Activated CD4-positive, alpha-beta T cell treated with anti-CD3 and anti-CD28 coated beads, Interleukin-2, amount 50 U/mL, for 48 hours (primary cell): ENCODE measurements around the gene SPRED2.

Experiments used
- DNase-seq, 2 experiments: peaks; one replicate each; pipeline ENCODE4 v3.0.0-alpha.2; 2020

SPRED2 gene

DNA sequence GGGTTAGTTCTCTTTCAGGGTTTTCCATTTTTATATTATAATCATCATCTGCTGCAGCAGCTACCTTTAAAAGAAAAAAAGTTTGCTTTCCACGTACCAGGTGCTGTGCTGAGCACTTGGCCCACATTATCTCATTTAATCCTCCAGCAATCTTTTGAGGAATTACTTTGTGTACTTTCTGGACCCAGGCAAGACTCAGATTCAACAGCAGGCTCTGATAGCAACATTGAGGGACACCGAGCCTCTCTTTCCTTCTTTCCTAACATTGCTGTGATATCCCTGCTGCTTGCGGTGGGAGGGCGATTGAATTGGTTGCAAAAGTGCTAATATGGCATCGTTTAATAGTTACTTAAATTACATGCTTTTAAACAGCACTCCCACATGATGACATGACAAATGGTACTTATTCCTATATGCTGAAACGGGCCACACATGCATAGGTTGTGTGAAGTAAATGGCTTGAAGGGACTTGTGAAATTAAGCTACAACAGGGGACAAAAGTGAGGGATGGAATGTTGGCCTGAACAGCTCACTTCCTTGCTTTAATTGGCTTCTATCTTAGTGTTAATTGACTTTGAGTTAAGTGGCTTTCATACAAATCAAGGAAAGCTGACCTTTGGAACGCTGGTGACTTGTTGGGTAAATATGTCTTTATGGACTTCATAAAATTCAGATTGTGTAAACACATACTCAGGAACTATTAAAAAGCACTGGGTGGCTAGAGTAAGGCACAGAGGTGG lies 21.2 kb downstream of the SPRED2 start:
- DNase-seq, result no peak

DNA sequence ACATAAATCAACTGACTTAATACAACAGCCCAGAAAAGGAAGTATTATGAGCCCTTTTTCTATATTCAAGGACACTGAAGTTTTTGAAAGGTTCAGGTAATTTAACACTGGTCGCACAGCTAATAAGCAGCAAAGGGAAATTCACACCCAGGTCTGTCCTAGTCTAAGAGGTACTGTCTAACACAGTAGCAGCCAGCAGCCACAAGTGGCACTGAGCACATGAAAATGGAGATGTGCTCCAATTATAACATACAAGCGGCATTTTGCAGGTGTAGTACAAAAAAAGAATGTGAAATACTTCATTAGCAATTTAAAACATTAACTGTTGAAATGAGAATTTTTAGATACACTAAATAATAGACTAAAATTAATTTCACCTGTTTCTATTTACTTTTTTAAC lies 23.4 kb downstream of the SPRED2 start:
- no peak for DNase-seq

DNA sequence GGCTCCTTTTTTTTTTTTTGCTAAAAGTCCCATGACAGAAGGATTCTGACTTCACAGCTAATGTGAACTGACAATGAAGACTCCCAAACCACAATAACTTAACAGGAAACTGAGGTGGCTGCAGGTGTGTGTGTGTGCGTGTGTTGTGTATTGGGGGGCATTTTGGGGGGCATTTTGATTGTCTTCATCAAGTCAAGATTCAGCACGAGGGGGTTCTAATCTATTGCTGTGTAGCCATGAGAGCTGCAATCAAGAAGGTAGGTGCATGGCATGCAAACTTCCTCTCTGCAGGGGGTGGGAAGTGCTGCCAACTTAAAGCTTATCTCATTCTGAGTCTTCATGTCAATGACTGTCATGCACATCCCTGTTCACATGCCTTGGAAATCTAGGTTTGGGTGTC lies 25.2 kb downstream of the SPRED2 start:
- no peak for DNase-seq

DNA sequence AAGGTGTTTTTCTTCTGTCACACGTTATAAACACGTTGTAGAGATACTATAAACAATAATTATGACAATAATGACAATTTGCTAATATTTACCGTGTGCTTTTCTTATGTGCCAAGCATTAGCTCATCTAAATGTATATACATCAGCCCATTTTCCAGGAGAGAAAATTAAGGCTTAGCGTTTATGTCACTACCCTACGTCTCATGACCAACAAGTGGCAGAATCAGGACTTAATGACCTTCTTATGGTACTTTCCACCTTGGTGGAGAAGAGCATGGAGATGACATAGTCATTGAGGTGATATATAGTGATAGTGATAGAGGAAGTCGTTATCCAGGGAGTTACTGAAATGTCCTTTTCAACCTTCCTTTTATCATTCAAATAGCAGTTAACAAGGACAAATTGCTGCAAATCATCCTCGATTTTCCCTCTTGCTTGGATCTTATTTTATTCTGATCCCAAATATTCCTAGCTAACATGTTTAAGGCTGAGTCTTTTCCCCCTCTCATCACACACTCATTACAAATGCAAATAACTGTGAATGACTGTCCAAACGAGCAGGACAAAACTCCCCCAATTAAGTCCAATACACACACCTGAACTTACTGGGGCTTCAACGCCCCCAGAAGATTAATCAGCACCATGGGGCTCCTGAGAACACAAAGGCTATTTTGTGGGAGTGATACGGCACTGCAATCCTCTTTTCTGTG lies 27.3 kb downstream of the SPRED2 start:
- no peak for DNase-seq

DNA sequence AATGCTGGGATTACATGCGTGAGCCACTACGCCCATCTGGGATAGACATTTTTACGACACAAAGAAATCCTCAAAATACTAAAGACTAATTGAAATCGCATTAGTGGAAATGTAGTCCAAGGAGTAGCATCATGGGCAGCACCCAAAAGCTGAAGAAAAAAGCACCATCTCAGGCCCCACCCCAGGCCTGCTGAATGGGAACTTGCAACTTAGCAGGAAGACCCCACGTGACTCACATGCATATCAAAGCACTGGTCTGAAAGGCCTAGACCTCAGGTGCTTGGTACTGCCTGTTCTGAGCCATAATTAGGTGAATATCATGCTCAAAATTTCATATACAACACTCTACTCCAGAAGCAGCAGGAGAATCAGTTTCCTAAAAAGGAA lies 28.9 kb downstream of the SPRED2 start:
- no peak for DNase-seq

DNA sequence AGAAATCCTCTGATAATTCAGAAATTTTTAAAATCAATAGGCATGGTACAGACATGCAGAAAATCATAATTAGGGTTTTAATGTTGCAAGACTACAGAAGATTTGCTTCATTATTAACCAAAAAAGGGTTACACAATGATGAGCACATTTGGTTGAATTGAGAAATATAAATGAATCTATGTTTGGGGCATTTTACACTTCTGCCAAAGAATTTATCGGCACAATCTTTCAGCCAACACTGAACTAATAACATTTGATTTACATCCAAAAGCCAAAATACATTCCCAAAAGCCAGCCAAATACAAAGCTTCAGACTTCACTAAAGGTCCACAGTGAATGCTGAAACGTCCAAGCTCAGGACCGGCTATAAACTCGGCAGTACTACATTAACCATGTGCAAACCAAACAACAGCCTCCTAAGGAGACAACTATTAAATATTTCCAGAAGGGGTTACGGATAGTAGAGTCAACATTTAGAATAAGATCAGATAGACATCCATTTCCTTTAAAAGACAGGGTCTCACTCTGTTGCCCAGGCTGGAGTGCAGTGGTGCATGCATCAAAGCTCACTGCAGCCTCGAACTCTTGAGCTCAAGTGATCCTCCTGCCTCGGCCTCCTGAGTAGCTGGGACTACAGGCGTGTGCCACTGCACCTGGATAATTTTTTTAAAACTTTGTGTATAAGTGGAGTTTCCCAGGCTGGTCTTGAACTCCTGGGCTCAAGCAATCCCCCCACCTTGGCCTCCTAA lies 29.4 kb downstream of the SPRED2 start:
- DNase-seq, result no peak

DNA sequence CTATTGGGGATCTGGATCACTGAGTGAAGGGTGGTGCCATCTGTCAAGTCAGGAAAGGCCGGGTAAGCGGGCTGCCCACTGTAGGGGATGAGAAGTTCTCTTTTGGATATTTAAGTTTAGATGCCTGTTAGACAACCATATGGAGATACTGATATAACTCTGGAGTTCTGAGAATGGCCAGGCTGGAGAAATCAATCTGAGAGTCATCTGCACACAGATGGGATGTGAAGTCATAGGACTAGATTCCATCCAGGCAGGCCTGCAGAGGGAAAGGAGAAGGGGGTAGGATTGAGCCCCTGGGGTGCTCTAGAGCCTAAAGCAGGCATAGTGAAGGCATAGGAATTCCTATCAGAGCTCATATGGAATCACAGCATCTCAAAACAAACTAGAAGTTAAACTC lies 30.1 kb downstream of the SPRED2 start:
- no peak for DNase-seq

DNA sequence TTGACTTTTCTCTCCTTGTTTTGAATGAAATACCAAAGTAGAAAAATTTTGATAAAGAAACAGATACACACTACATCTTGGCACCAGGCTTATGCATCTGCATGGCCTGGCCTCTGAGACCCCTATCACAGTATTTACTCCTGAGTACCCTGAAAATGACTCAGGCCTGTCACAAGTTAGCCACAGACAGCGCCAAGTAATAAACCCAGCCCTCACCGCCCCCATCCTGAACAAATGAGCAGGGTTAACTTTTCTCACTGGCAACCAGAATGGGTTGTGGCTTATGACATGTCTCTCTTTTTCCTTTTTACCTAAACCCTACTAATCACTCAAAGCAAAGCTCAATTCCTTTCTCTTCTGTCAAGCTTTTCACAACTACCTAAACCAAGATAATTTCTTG lies 35.3 kb downstream of the SPRED2 start:
- DNase-seq, result peak; percentile 32 to 49

DNA sequence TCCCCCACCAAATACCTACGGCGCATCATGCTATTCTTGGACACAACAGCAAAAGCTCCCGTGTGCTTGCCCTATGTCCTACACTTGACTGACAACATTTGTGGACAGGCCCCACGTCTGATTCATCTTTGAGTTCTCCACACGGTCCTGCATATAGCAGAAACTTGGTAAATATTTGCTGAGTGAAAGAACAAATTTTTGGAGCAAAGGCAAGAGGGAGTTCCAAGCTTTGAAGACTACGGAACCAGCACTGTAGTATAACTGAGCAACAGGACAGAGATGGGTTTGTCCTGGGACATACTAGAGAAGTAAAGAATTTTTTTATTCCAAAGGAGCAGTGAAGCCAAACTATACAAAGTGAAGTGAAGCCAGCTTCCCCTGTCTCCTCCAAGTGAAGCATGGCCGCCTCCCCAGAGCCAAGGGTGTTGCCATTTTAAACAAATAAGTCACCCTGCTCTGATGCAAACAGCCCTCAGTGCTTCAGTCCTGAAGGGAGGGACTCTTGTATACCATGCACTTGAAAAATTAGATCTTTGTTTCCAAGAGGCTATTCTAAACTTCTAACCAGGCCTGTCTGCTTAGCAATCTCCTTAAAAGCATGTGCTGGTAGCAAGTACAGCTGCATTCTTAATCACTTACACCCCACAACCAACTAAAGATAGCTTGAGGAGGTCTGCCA lies 35.9 kb downstream of the SPRED2 start:
- DNase-seq, result no peak

DNA sequence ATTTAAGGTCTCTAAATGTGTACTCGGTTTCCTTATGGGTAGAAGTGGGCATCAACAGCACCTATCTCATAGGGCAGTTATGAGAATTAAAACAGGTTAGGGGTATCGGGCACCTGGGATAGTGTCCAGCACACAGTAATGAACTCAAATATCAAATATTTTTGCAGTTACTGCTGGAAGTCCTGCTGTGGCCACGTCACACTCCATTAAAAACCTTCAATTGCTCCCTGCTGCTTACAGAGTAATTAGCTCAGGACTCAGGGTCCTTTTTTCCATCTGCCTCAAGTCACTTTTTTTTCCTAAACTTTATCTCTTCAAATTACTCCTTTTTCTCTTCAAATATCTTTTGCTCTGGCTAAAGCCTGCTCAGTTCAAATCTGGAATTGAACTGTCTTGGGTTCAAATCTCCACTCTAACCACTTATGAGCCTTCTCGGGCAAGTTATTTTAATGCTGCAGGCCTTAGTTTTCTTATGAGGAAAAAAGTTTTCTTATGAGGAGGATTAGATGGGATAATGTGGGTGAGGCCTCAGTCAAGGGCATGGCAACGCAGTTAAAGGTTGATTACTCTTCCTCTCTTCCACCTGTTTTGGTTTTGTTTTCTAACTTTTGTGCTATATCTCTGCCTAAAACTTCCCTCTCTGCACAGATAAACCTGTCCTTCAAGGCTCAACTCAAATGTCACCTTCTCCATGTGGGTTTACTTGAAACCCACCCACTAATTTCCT lies 36.6 kb downstream of the SPRED2 start:
- DNase-seq, result no peak

DNA sequence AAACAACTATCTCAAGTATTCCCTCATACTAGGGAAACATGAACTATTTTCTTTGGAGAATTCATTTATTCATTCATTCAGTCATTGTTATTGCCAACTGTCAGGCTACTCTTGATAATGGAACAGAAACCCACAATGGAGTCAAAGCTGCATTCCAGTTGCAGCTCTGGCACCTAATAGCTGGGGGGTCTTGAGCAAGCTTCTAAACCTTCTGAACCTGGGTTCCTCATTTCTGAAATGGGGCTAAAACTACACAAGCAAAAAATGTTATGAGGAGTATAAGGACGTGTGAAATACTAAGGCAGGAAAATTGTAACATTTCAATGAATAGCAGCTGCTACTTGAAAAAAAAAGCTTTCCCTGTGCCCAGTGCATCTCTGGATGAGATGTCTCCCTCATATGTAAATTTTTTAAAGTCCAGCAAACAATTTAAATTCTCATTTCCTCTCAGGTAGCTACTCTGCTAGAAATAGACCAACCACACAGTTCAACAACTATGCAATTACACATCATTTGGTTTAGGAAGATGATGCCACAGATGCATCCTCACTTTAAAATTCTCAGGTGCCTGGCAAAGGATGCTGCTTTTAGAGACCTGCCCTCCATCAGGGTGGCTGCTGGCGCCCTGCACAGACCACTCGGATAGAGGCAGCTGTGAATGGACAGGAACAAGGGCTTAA lies 38.5 kb downstream of the SPRED2 start:
- no peak for DNase-seq

DNA sequence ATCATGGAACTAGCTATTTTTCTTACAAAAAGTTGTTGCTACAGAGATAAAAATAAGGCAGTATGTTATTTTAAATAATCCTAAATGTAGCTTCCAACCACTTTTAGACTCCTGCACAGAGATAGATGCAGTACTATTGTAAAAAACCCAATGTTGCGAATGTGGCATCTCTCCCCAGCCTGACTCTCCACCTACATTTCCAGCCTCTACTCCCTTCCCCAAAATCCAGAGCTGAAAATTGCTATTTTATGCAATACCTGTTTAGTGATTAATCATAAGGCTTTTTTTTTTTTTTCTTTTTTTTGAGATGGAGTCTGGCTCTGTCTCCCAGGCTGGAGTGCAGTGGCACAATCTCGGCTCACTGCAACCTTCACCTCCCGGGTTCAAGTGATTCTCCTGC lies 39.4 kb downstream of the SPRED2 start:
- no peak for DNase-seq

DNA sequence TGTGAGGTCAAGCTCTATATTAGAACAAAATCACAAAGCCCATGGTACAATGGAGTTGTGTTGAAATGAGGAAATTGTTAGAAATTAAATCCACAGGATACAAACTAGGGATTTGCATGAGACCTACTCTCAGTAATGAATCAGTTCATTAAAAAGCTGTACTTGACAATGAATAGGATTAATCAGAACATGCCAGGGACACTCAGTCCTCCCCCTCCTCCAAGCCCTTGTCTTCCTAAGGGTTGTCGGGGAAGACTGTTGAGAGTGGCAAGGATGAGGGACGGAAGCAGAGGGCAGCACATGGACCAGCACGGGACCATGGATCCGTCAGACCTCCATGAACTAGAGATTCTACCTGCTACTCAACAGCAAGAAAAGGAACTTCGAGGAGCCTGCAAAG lies 39.8 kb downstream of the SPRED2 start:
- DNase-seq, result no peak

DNA sequence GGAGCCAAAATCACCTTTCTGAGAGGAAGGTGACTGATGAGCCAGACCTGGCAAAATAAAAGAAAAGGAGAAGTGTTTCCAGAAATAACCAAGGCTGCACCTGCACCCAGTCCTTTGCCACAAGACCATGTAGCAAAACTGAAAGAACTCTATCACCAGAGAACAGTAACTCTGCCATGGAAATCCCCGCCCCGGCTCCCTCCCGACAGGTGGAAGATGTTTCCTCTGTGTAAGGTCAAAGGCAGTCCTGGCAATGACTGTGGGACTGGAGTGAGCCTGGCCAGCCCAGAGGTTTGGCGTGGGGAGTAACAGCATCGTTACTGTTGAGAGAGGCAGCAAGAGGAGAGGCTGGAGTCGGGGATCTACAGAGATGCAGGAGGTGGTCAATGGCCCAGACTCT lies 42.3 kb downstream of the SPRED2 start:
- peak; percentile 22 to 44 for DNase-seq

DNA sequence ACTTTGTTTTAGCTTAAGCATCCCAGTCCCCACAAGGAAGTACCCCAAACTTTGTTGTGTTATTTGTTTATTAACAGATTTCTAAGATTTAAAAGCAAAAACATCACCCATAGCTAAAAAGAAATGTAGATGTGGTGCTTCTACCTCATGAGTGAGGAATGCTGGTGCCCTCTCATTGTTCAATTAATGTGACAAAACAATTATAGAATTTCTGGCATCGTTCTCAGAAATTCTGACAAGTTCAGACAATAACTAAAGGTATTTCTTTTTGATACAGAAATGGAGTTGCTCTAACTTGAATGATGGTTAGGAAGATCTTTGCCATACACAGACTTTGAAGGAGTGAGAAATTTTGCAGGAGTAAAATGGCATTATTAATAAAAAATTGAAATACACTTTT lies 42.9 kb downstream of the SPRED2 start:
- DNase-seq, result no peak

DNA sequence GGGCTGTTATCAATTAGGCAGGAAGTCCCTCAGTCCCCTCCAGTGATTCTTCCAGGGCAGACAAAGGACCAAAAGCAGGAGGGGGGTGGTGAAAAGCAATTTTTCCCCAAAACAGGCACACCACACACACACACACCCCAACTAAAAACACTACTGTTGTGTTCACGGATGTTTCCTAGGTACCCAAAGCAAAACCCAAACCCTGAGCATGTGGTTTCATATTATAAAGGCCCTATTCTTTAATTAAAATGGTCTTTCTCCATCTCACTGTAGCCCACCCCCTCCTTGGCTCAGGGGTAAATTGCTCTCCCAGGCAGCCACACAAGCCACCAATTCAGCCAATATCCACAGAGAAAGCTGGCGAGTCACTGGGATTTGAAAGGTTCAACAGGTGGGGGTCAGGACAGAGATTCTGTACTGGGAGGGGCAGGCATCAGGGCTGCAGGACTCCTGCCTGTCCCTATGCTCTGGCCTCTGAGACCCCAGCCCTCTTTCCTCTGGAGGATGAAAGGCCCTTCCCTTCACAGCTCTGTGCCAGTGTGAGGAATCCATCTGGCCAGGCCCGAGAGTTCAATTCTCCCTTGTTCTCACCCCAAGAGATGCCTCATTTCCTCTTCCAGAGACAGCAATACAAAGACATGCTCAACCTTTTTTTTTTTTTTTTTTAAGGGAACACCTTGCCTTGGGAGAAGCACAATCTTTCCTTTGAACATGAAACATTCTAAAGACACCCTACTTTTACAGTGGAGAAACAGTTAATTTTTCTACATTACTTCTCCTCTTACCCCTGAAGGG lies 43.6 kb downstream of the SPRED2 start:
- no peak for DNase-seq

DNA sequence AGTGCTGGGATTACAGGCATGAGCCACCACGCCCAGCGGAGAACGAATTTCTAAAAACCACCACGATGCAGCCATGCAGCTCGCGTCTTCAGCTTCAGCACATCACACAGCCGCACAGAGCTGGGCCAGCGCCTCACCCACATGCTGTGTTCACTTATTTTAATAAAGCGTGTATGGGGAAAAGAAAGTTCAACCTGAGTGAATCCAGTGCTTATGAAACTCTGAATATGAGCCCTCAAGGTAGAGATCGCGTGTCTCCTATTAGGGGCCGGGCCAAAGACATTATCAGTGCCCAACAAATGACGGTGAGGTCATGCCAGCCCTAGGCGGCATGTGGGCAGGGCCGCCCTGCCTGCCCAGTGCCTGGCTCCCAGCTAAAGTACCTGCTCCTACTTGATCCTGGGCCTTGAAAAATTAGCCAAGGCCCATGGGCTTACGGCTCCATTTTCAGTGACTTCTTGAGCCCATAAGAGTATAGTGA lies 44.3 kb downstream of the SPRED2 start:
- no peak for DNase-seq

DNA sequence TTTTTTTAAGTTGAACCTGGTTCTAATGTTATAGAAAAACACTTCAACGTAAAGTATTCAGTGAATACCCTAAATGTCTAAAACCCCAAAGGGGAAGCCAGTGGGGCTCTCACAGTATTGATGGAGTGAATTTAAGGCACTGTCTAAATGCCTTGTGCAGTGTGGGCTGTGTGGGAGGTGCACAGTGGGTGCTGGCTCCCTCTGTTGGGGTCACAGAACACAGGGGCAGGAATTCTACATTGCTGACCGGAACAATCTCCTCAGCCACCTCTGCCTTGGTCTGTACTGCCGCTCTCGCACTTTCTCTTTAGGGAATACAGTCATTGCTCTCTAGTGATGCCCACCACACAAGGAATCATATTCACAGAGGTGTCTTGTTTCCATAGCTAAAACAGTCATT lies 45.4 kb downstream of the SPRED2 start:
- DNase-seq, result no peak

DNA sequence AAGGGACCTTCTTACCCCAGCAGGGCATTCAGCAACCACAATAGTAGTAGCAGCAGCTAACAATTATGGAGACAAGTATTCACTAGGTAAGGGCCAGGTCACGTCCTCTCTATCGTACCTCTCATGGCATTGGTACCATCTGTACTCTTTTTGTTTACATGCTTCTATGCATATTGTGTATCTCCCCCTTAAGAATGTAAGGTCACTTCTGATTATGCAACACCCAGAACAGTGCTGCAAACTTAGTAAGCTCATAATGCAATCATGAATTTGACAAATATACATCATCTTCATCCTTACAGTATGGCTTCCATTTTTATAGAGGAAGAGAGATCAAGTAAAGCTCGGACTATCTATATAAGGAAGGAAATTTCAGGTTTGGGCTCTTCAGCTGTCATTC lies 46.1 kb downstream of the SPRED2 start:
- DNase-seq, result no peak

DNA sequence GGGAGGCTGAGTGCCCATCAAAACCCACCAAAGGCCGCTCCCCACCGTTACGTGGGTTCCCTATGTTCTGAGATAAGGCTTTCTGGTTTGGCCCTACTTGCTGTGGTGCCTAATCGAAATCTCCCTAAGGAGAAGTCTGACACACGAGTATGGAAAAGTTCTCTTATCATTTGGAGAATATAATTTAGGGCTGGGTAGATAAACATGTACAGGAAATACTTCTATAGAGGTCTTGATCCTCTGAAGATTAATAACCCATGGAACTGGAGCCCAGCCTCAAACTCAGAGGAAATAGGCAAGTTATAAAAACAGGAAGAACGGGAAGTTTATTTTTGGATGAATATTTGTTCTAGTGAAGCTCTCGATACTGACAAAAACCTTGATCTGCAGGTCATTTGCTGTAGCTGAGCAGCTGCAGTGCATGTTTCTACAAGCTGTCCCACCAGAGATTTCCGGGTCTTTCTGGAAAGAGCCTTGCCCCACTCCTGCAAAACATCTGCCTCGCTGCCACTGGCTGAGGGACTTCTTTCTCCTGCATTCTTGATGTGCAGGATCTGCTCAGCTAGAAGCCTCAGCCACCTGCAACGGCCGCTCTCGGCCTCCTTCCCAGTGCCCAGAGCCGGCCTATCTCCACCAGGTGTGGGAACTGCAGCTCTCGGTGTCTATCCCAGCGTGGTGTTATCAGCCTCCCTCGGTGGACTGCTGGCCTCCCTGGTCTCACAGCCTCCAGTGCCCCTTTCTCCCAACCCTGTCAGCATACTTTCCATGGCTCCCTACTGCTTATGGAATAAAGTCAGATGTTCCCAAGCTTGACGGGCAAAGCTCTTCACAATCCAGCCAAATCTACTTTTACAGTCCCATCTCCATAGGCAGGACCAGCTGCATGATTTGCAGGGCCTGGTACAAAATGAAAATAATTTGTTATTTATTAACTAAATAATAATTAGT lies 48.6 kb downstream of the SPRED2 start:
- DNase-seq, result no peak
